Heart right ventricle (tissue), 16 donors: ENCODE data around the gene FRG2. TPM values are rescaled to one million over a fixed set of nuclear protein-coding genes. Genes with fewer than 3 reads are reported as not detected.
"Not testable (repeated sequence)": the region's sequence is repeated elsewhere in the genome, so short reads cannot be mapped to it uniquely, and the experiment has no call there.

Experiments used
- ATAC-seq, 8 donors: fragments of 200-7000 bp; cut with Tn5 transposase; one replicate each; pipeline ENCODE4 v1.9.1; 2020; ENCODE audit warnings: mild to moderate bottlenecking in 8 of 8, moderate library complexity in 8 of 8, moderate number of reproducible peaks in 1 of 8
- DNase-seq, 2 donors: peaks; one replicate each; pipeline ENCODE4 v3.0.0-alpha.2; 2020
- H3K27ac ChIP-seq, 10 donors: fragments of 200-600 bp; sonication (generic) in 2 of 10; one replicate each; pipeline versions ENCODE4 v1.5.0 to v1.8.0; 2020 to 2022; ENCODE audit warnings: mild to moderate bottlenecking in 3 of 10
- H3K27me3 ChIP-seq, 7 donors: fragments of 200-600 bp; one replicate each; pipeline ENCODE4 v1.8.0; 2021 to 2022; ENCODE audit warnings: mild to moderate bottlenecking in 2 of 7
- H3K36me3 ChIP-seq, 9 donors: fragments of 200-600 bp; sonication (generic) in 1 of 9; one replicate each; pipeline versions ENCODE4 v1.5.0 to v1.8.0; 2020 to 2022; ENCODE audit warnings: mild to moderate bottlenecking in 2 of 9
- H3K4me1 ChIP-seq, 9 donors: fragments of 200-600 bp; sonication (generic) in 1 of 9; one replicate each; pipeline versions ENCODE4 v1.5.0 to v1.8.0; 2020 to 2022; ENCODE audit warnings: mild to moderate bottlenecking in 4 of 9
- H3K4me3 ChIP-seq, 10 donors: fragments of 200-600 bp; sonication (generic) in 2 of 10; one replicate each; pipeline versions ENCODE4 v1.5.0 to v1.8.0; 2020 to 2022; ENCODE audit warnings: mild to moderate bottlenecking in 7 of 10, moderate library complexity in 2 of 10
- H3K9me3 ChIP-seq, 11 donors: fragments of 200-600 bp in 10 of 11; sonication (generic) in 2 of 11; one replicate each; pipeline versions ENCODE4 v1.5.0 to v1.8.0; 2013 to 2022; ENCODE audit warnings: mild to moderate bottlenecking in 2 of 11, control low read depth in 1 of 11, moderate library complexity in 1 of 11
- WGBS, 2 donors: extraction: QIAGEN DNeasy Blood & Tissue Kit; methylation state at CpG; one replicate each; pipeline ENCODE4 v1.1.7; 2013; ENCODE audit warnings: inconsistent platforms in 1 of 2; 5-methylcytosine and 5-hydroxymethylcytosine counted together
- intact Hi-C, 10 donors: fragments of 100-400 bp; cut with DNase I; formaldehyde crosslinking; loops; one replicate each; pipeline versions ENCODE4 v1.11.1 to v1.14.2; 2022
- polyA plus RNA-seq, 2 donors: library from polyadenylated mRNA; stranded (reverse); fragments of 200-250 nt; gene quantifications; one replicate each; pipeline ENCODE4 v1.2.3, GENCODE V29; 2013
- total RNA-seq, 10 donors: library from RNA; stranded (reverse); fragmentation: NEBNext Ultra II Directional in 3 of 10; extraction: Animal tissue kit (Norgen Biotek cat#: 25700) in 3 of 10; gene quantifications; one replicate each; pipeline versions ENCODE4 v1.2.1 to v1.2.4, GENCODE V29; 2021 to 2023
- TF ChIP-seq, protein P1 (sequence below), 9 donors: fragments of 200-600 bp; sonication (generic) in 2 of 9; IDR thresholded peaks; one replicate each; pipeline versions ENCODE4 v1.5.0 to v1.8.0; 2021 to 2022; ENCODE audit warnings: antibody characterized with exemption in 9 of 9, mild to moderate bottlenecking in 5 of 9, moderate library complexity in 1 of 9
- donor health status: Arrhythmogenic right ventricular cardiomyopathy.
- donor health status: ischemic (EF 13 %, LVEDD 7.1; RV severe dilation, severe dysfunction).
- donor health status: healthy with polysubstance abuse.
- donor health status: DM: no; HTN: yes; CAD: no.
- donor health status: DM: no; HTN: no; CAD: no.
- donor health status: ischemic (EF 25% LVEDD 6.9; RV normal size, moderate dysfunction).
- donor health status: ischemic (EF 25% LVEDD 5.7; RV mildly dilated, moderate dysfunction).
- donor health status: healthy.
- donor health status: DM: yes; HTN: yes; CAD: no.
- donor health status: Ischemic cardiomyopathy.
- donor health status: ischemic (EF 35%, LVEDD 5.7; RV mildly dilated, moderate dysfunction).
- donor health status: nonischemic (EF 11% LVEDD 7.7; RV severe dilation, severe dysfunction).
- donor health status: DM: yes; HTN: yes; CAD: no.
- donor health status: PGD.
- donor health status: ischemic (EF 29% LVEDD 5.4; RV normal size, mild dysfunction).
- donor health status: nonischemic (EF 23%, LVEDD 6.1; RV moderate dilation, normal function).

The FRG2 gene
- total and polyA plus RNA-seq, 12 donors: not detected

DNA sequence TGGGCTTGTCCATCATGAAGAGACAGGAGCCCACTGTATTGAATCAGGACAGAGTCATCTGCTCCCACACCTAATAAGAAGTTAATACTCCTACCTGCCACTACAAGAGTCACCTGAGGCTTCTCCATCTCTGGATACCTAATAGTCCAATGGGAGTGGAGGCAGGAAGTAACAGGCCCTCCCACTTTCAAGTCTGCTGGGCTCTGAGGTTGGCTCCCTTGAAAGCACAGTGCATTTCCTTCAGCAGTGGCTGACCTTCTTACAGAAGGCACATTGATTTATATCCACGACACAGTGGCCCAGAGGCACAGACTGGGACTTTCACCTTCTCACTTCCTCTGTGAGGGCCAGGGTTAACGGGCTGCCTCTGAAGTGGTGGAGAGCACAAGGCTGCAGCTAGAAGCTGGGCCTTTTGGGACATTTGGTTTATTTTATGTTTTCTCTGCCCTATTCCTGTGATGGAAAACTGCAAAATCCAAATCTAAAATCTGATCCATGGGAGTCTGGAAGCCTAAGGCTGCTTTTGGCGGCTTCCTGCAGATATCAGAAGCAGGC lies 38.1 kb downstream of the FRG2 start:
- WGBS, 2 donors: 66 to 67% methylated on average over 3 of the region's 3 CpGs
- peaks cover 0 to 9% (median 0%) of the 10 kb centered on the region in 7 donors for H3K27me3 ChIP-seq

DNA sequence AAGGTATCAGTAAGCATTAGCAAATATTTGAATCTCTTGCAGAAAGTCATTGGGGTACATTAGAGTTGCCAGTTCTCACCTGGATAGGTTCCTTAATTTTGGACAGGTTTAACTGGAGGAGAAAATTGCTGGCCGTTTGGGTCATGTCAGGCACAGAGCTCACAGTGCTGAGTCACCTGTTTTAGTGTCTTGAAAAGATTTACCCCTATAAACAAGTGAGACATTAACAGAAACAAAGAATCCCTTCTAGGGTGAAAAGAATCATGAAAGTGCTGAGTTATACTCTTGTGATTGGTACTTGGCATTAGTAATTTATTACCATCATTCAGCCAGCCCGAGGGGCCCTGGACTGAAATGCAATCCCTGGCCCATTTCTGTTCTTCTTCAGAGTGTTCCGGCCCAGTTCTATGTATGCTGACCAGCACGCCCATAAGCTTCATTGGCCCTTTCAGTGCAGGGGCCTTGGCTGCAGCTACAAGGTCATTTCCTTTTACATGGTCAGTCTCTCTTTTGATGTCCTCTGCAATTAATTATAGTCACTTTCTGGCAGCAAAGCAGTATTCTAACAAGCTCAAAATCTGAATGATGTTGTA lies 41.3 kb downstream of the FRG2 start:
- H3K9me3 ChIP-seq, intact Hi-C loops, H3K4me1 ChIP-seq, H3K27ac ChIP-seq, H3K36me3 ChIP-seq, H3K4me3 ChIP-seq, H3K27me3 ChIP-seq, ATAC-seq, DNase-seq: not testable (repeated sequence)
- 43 to 66% methylated on average over 3 to 4 of the region's 4 CpGs for WGBS, 2 donors

More for the DNA sequence above, 38.1 kb downstream of the FRG2 start:
- no peak overlapping the region for H3K4me3 ChIP-seq
- TF ChIP-seq, protein P1, sequence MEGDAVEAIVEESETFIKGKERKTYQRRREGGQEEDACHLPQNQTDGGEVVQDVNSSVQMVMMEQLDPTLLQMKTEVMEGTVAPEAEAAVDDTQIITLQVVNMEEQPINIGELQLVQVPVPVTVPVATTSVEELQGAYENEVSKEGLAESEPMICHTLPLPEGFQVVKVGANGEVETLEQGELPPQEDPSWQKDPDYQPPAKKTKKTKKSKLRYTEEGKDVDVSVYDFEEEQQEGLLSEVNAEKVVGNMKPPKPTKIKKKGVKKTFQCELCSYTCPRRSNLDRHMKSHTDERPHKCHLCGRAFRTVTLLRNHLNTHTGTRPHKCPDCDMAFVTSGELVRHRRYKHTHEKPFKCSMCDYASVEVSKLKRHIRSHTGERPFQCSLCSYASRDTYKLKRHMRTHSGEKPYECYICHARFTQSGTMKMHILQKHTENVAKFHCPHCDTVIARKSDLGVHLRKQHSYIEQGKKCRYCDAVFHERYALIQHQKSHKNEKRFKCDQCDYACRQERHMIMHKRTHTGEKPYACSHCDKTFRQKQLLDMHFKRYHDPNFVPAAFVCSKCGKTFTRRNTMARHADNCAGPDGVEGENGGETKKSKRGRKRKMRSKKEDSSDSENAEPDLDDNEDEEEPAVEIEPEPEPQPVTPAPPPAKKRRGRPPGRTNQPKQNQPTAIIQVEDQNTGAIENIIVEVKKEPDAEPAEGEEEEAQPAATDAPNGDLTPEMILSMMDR (IDR thresholded peaks at IDR 0.05): no peak
- H3K27ac ChIP-seq: no peak overlapping the region
- H3K36me3 ChIP-seq: no peaks in the 10 kb centered on the region
- intact Hi-C loops: no loop called here
- peaks cover 0 to 3% (median 0%) of the 10 kb centered on the region in 11 donors for H3K9me3 ChIP-seq
- no peak for DNase-seq
- H3K4me1 ChIP-seq: no peaks in the 10 kb centered on the region
- ATAC-seq: no peak

DNA sequence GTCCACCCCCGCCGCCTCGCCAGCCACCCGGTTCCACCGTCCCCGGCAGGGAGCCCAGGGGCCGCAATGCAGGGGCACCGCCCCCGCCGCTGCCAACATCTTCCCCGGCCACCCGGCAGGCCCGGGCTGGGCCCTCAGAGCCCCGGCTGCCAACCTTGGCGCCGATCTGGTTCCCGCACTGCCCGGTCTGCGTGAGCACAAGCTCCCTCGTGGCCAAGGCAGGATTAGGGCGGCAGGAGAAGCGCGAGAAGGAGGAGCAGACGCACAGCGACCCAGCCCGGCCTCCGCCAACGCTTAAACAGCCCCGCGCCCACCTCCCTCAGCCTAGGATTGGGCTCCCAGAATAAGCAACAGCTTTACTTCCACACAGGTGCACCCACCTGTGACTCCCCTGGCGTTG lies 42.4 kb downstream of the FRG2 start:
- H3K27me3 ChIP-seq, H3K36me3 ChIP-seq, H3K4me1 ChIP-seq, H3K4me3 ChIP-seq, ATAC-seq, H3K9me3 ChIP-seq, DNase-seq, H3K27ac ChIP-seq, intact Hi-C loops: not testable (repeated sequence)
- WGBS, 2 donors: 72 to 83% methylated on average over 5 to 29 of the region's 31 CpGs

- H3K27ac ChIP-seq, H3K4me1 ChIP-seq, H3K9me3 ChIP-seq, ATAC-seq, intact Hi-C loops, DNase-seq, H3K36me3 ChIP-seq, H3K4me3 ChIP-seq, H3K27me3 ChIP-seq: not testable (repeated sequence)
- WGBS, 2 donors: 90 to 91% methylated on average over 19 to 35 of the region's 41 CpGs
Observed at GRCh38 chr4:189983916-189984526, 43.0 kb downstream of the FRG2 start.

GRCh38 chr4:189981970-189982369 lies 45.1 kb downstream of the FRG2 start:
- WGBS, 2 donors: 83 to 87% methylated on average over 8 of the region's 8 CpGs
- H3K4me3 ChIP-seq: no peak overlapping the region
- H3K4me1 ChIP-seq: no peaks in the 10 kb centered on the region
- H3K9me3 ChIP-seq: no peaks in the 10 kb centered on the region
- H3K36me3 ChIP-seq: no peaks in the 10 kb centered on the region
- ATAC-seq (no peak), DNase-seq (no peak)
- intact Hi-C loops: no loop called here
- H3K27ac ChIP-seq: no peak overlapping the region
- peaks cover 0 to 6% (median 0%) of the 10 kb centered on the region in 7 donors for H3K27me3 ChIP-seq
- TF ChIP-seq, protein P1 (IDR thresholded peaks at IDR 0.05): no peak

DNA sequence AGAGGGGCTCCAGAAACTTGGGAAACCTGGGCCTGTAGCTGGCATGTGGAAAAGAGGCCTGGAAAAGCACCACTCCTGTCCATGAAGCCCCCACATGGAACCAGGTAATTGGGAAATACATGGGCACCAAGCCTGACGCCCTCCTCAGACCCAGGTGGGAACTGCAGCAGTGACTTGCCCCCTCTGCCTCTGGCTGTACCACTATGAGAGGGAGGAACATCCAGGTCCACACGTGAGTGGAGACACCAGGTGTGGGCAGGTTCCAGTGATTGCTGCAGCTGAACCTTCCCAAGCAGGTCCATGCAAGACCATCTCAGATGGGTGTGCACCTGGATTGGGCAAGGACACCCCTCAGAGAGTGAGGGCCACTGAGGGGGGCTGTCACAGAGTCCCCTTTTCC lies 46.8 kb downstream of the FRG2 start:
- ATAC-seq, H3K27me3 ChIP-seq, H3K4me1 ChIP-seq, H3K36me3 ChIP-seq, DNase-seq, H3K9me3 ChIP-seq, intact Hi-C loops, H3K4me3 ChIP-seq, H3K27ac ChIP-seq: not testable (repeated sequence)
- WGBS, 2 donors: 42 to 54% methylated on average over 2 of the region's 2 CpGs
